Forelimb muscle (tissue), 1 donor: ENCODE measurements around the gene MEI4. TPM values are rescaled to one million over a fixed set of nuclear protein-coding genes. Genes with fewer than 3 reads are reported as not detected.
"Not testable (repeated sequence)": the region's sequence is repeated elsewhere in the genome, so short reads cannot be mapped to it uniquely, and the experiment has no call there.

Experiments
- DNase-seq: peaks from one replicate; pipeline ENCODE4 v3.0.0-alpha.2; 2013; ENCODE audit warnings: low read depth
- polyA plus RNA-seq: library from polyadenylated mRNA; unstranded; fragments of 120-200 nt; gene quantifications from one replicate; pipeline ENCODE4 v1.2.1, GENCODE V29; 2013; ENCODE audit not compliant: insufficient read length

MEI4 gene
- polyA plus RNA-seq, 1 donor, result 0.04 TPM

- peak; percentile 5 for DNase-seq
Observed at GRCh38 chr6:77678048-77678447, 25.2 kb downstream of the MEI4 start.

- no peak for DNase-seq
Observed at GRCh38 chr6:77683515-77683914, 30.7 kb downstream of the MEI4 start.

GRCh38 chr6:77686931-77687330 is 34.1 kb downstream of the MEI4 start:
- DNase-seq, result peak; percentile 24

GRCh38 chr6:77688649-77689048 is 35.8 kb downstream of the MEI4 start:
- no peak for DNase-seq

GRCh38 chr6:77700095-77700494 is 47.3 kb downstream of the MEI4 start:
- not testable (repeated sequence) for DNase-seq

GRCh38 chr6:77707603-77708002 is 54.8 kb downstream of the MEI4 start:
- DNase-seq, result no peak

GRCh38 chr6:77715588-77715987 is 62.7 kb downstream of the MEI4 start:
- no peak for DNase-seq

GRCh38 chr6:77716311-77716710 is 63.5 kb downstream of the MEI4 start:
- DNase-seq, result no peak

- DNase-seq, result not testable (repeated sequence)
Observed at GRCh38 chr6:77736010-77736409, 83.2 kb downstream of the MEI4 start.

- DNase-seq, result peak; percentile 8
Observed at GRCh38 chr6:77740380-77740779, 87.5 kb downstream of the MEI4 start.

GRCh38 chr6:77752156-77752555 is 99.3 kb downstream of the MEI4 start:
- DNase-seq, result not testable (repeated sequence)

GRCh38 chr6:77762386-77762785 is 109.5 kb downstream of the MEI4 start:
- DNase-seq, result no peak

GRCh38 chr6:77763124-77763523 is 110.3 kb downstream of the MEI4 start:
- no peak for DNase-seq

- DNase-seq, result no peak
Observed at GRCh38 chr6:77764364-77764763, 111.5 kb downstream of the MEI4 start.

GRCh38 chr6:77773157-77773822 is 120.5 kb downstream of the MEI4 start:
- no peak for DNase-seq

GRCh38 chr6:77774457-77774856 is 121.6 kb downstream of the MEI4 start:
- DNase-seq, result no peak

GRCh38 chr6:77776441-77776840 is 123.6 kb downstream of the MEI4 start:
- DNase-seq, result no peak

GRCh38 chr6:77778527-77778926 is 125.7 kb downstream of the MEI4 start:
- no peak for DNase-seq

- no peak for DNase-seq
Observed at GRCh38 chr6:77786935-77787629, 134.2 kb downstream of the MEI4 start.

GRCh38 chr6:77796824-77797809 is 144.3 kb downstream of the MEI4 start:
- no peak for DNase-seq

- no peak for DNase-seq
Observed at GRCh38 chr6:77812304-77812703, 159.5 kb downstream of the MEI4 start.

- no peak for DNase-seq
Observed at GRCh38 chr6:77813090-77813489, 160.3 kb downstream of the MEI4 start.
